Vagina (tissue), 2 donors: ENCODE data around the gene MCOLN1. TPM values are rescaled to one million over a fixed set of nuclear protein-coding genes. Genes with fewer than 3 reads are reported as not detected.

Experiments used
- DNase-seq, 2 donors: peaks; one replicate each; pipeline ENCODE4 v3.0.0-alpha.2; 2017; ENCODE audit errors: extremely low spot score in 2 of 2
- H3K27ac ChIP-seq: fragments of 200-600 bp; sonication (generic); one replicate; pipeline ENCODE4 v1.5.1; 2019
- H3K27me3 ChIP-seq: fragments of 200-600 bp; sonication (generic); one replicate; pipeline ENCODE4 v1.5.1; 2019
- H3K36me3 ChIP-seq, 2 donors: fragments of 200-600 bp; sonication (generic); one replicate each; pipeline ENCODE4 v1.5.1; 2017 to 2019
- H3K4me1 ChIP-seq: fragments of 200-600 bp; sonication (generic); one replicate; pipeline ENCODE4 v1.5.1; 2019
- H3K4me3 ChIP-seq, 2 donors: fragments of 200-600 bp; sonication (generic); 1 replicate in 1 of 2; 2 replicates in 1 of 2; pipeline ENCODE4 v1.5.1; 2016 to 2019
- H3K9me3 ChIP-seq: fragments of 200-600 bp; sonication (generic); one replicate; pipeline ENCODE4 v1.5.1; 2019
- CTCF ChIP-seq, 3 experiments: fragments of 450-650 bp in 2 of 3; fragments of 200-600 bp in 1 of 3; sonication (generic) in 1 of 3; IDR thresholded peaks; one replicate each; pipeline ENCODE4 v1.5.1; 2017 to 2019; ENCODE audit warnings: antibody characterized with exemption in 3 of 3, mild to moderate bottlenecking in 2 of 3, moderate library complexity in 2 of 3
- POLR2A ChIP-seq, 2 donors: fragments of 450-650 bp; IDR thresholded peaks; one replicate each; pipeline ENCODE4 v1.6.1; 2017; ENCODE audit warnings: antibody characterized with exemption in 2 of 2, mild to moderate bottlenecking in 2 of 2, moderate library complexity in 2 of 2
- POLR2AphosphoS5 ChIP-seq, 2 donors: sonication (generic); formaldehyde crosslinking; IDR thresholded peaks; one replicate each; pipeline ENCODE4 v1.9.0; 2017; ENCODE audit warnings: antibody characterized with exemption in 2 of 2, mild to moderate bottlenecking in 2 of 2, low read depth in 1 of 2; ENCODE audit not compliant: insufficient read depth in 1 of 2
- intact Hi-C: fragments of 100-400 bp; cut with DNase I; formaldehyde crosslinking; loops from one replicate; pipeline ENCODE4 v1.15.1; 2023
- total RNA-seq: library from RNA; depleted of rRNA; stranded (reverse); fragments of >200 nt; gene quantifications from one replicate; pipeline ENCODE4 v1.2.3, GENCODE V29; 2016

MCOLN1 gene
- total RNA-seq, 1 donor from 2014 or later, result 20.4 TPM

GRCh38 chr19:7541828-7542443, 19.5 kb downstream of the MCOLN1 start:
- H3K4me3 ChIP-seq, result no peak overlapping the region
- TF ChIP-seq POLR2AphosphoS5 (IDR thresholded peaks at IDR 0.05; ENCODE audit: insufficient read depth in 1 of 2, low read depth in 1 of 2), result no peak
- TF ChIP-seq POLR2A (IDR thresholded peaks at IDR 0.05), result no peak
- no peak for TF ChIP-seq CTCF (IDR thresholded peaks at IDR 0.05)
- H3K4me1 ChIP-seq, result no peaks in the 10 kb centered on the region
- DNase-seq, result no peak
- intact Hi-C loops, result no loop called here
- peaks cover 0 to 72% of the 10 kb centered on the region in 2 donors for H3K36me3 ChIP-seq
- no peaks in the 10 kb centered on the region for H3K27me3 ChIP-seq
- H3K9me3 ChIP-seq, result no peaks in the 10 kb centered on the region
- no peak overlapping the region for H3K27ac ChIP-seq

DNA sequence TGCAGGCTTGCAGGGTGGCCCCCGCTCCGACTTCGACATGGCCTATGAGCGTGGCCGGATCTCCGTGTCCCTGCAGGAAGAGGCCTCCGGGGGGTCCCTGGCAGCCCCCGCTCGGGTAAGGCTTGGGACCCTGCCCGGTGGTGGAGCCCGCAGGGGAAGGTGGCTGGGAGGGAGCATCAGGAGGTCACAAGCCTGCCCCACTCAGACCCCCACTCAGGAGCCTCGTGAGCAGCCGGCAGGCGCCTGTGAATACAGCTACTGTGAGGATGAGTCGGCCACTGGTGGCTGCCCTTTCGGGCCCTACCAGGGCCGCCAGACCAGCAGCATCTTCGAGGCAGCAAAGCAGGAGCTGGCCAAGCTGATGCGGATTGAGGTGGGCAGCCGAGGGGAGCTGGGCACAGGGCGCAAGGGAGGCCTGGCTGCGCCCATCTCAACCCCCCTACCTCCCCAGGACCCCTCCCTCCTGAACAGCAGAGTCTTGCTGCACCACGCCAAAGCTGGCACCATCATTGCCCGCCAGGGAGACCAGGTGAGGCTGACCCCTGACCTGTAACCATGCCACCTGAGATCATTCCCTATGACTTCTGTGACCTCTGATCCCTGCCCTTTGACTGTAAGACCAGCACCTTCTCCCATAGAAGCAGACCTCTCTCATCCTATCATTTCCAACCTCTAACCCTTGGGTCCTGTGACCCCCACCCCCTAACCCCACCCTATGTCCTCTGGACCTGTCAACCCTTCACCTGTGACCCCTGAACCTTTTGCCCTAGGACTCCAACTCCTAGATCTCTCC, 20.3 kb downstream of the MCOLN1 start:
- intact Hi-C loops, result no loop called here
- peaks cover 0 to 64% of the 10 kb centered on the region in 2 donors for H3K36me3 ChIP-seq
- DNase-seq, result no peak
- no peaks in the 10 kb centered on the region for H3K27me3 ChIP-seq
- H3K4me3 ChIP-seq, result no peak overlapping the region
- H3K9me3 ChIP-seq, result no peaks in the 10 kb centered on the region
- TF ChIP-seq CTCF (IDR thresholded peaks at IDR 0.05), result no peak
- no peak for TF ChIP-seq POLR2A (IDR thresholded peaks at IDR 0.05)
- TF ChIP-seq POLR2AphosphoS5 (IDR thresholded peaks at IDR 0.05; ENCODE audit: insufficient read depth in 1 of 2, low read depth in 1 of 2), result no peak
- H3K4me1 ChIP-seq, result no peaks in the 10 kb centered on the region
- H3K27ac ChIP-seq, result no peak overlapping the region

DNA sequence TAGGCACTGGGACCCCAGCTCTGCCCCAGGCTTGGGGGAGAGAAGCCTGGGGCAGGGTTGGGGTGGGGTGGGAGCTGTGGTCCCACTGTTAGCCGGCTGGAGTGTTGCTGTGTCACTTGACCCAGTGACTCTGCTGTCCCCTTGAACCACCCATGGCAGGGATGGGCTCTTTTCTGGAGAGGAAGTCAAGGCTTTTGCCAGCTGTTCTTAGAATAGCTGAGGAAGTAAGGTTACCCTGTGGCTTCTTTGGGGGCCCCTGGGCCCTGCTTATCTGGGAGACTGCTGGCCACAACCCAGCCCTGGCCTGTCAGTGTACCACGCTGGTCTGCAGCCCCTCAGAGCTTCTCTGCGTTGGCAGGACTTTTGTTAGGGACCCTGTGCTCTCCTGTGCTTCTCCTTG, 22.2 kb downstream of the MCOLN1 start:
- no peak for DNase-seq
- H3K4me3 ChIP-seq, result no peak overlapping the region
- no peak for TF ChIP-seq CTCF (IDR thresholded peaks at IDR 0.05)
- TF ChIP-seq POLR2A (IDR thresholded peaks at IDR 0.05), result no peak
- no peak for TF ChIP-seq POLR2AphosphoS5 (IDR thresholded peaks at IDR 0.05; ENCODE audit: insufficient read depth in 1 of 2, low read depth in 1 of 2)
- no peak overlapping the region for H3K27ac ChIP-seq
- no peaks in the 10 kb centered on the region for H3K4me1 ChIP-seq
- no peaks in the 10 kb centered on the region for H3K27me3 ChIP-seq
- H3K36me3 ChIP-seq, result peaks cover 0 to 46% of the 10 kb centered on the region in 2 donors
- H3K9me3 ChIP-seq, result no peaks in the 10 kb centered on the region
- intact Hi-C loops, result no loop called here

- H3K4me3 ChIP-seq, result no peak overlapping the region
- H3K27me3 ChIP-seq, result no peaks in the 10 kb centered on the region
- no peak for TF ChIP-seq POLR2AphosphoS5 (IDR thresholded peaks at IDR 0.05; ENCODE audit: insufficient read depth in 1 of 2, low read depth in 1 of 2)
- no peak for TF ChIP-seq POLR2A (IDR thresholded peaks at IDR 0.05)
- no peak for TF ChIP-seq CTCF (IDR thresholded peaks at IDR 0.05)
- peaks cover 0 to 44% of the 10 kb centered on the region in 2 donors for H3K36me3 ChIP-seq
- no peaks in the 10 kb centered on the region for H3K4me1 ChIP-seq
- intact Hi-C loops, result no loop called here
- no peak for DNase-seq
- H3K27ac ChIP-seq, result no peak overlapping the region
- H3K9me3 ChIP-seq, result no peaks in the 10 kb centered on the region
Observed at GRCh38 chr19:7545300-7545699, 22.9 kb downstream of the MCOLN1 start.

GRCh38 chr19:7545904-7546303, 23.5 kb downstream of the MCOLN1 start:
- no peak overlapping the region for H3K27ac ChIP-seq
- H3K27me3 ChIP-seq, result no peaks in the 10 kb centered on the region
- TF ChIP-seq CTCF (IDR thresholded peaks at IDR 0.05) (no peak), POLR2A (IDR thresholded peaks at IDR 0.05) (no peak), POLR2AphosphoS5 (IDR thresholded peaks at IDR 0.05; ENCODE audit: insufficient read depth in 1 of 2, low read depth in 1 of 2) (no peak)
- DNase-seq, result no peak
- intact Hi-C loops, result no loop called here
- no peak overlapping the region for H3K4me3 ChIP-seq
- no peaks in the 10 kb centered on the region for H3K9me3 ChIP-seq
- peaks cover 0 to 44% of the 10 kb centered on the region in 2 donors for H3K36me3 ChIP-seq
- H3K4me1 ChIP-seq, result no peaks in the 10 kb centered on the region
